ENCODE data around the gene KCNQ5.

GRCh38 chr6:73174646-73175045 lies 552.8 kb downstream of the KCNQ5 start:
- TF ChIP-seq ATF2 (CRISPR knock-in tag; IDR thresholded peaks at IDR 0.05; ENCODE audit: borderline replicate concordance, low read depth) = no peak
- no peak for TF ChIP-seq MAX (CRISPR knock-in tag; IDR thresholded peaks at IDR 0.05)
- no peak for TF ChIP-seq E2F1 (CRISPR knock-in tag; IDR thresholded peaks at IDR 0.05)
- TF ChIP-seq CTCF (IDR thresholded peaks at IDR 0.05) = no peak
- no peak for TF ChIP-seq ARID4B (CRISPR knock-in tag; IDR thresholded peaks at IDR 0.05; ENCODE audit: borderline replicate concordance)
- no peak for TF ChIP-seq GRHL2 (CRISPR knock-in tag; IDR thresholded peaks at IDR 0.05; ENCODE audit: insufficient replicate concordance, severe bottlenecking)
- no peak for TF ChIP-seq CREM (CRISPR knock-in tag; IDR thresholded peaks at IDR 0.05)

Measured in WTC11 (cell line).